Measurements from ENCODE around the gene PHETA2. TPM values are rescaled to one million over a fixed set of nuclear protein-coding genes. Genes with fewer than 3 reads are reported as not detected.
"Not testable (repeated sequence)": the region's sequence is repeated elsewhere in the genome, so short reads cannot be mapped to it uniquely, and the experiment has no call there.

PHETA2 gene
- total RNA-seq, 1 donor from 2014 or later: 41.5 TPM

DNA sequence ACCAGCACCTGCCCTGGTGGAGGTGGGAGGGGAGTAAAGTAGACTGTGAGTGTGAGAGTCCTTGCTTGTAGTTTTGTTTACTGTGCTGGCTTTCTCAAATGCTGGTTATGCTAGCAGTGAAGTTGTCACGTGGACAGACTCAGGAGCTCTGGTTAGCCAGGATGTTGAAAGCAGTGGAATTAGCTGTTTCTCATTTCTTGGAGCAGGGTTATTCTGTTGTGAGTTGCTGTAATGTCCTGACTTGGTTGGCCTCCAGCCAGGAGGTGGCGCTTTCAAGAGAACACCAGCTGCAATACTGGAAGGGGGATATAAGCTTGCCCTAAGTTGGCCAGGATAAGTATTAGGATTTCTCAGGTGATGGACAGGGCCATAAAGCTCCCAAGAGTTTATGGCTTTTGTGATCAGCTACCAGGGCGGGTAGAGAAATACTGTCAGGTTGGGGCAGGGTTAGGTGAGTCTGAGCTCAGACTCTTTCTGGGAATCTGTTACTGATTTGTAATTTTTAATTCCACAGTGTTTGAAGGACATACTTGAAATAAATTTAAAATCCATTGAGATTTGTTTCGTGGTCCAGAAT, 42.9 kb downstream of the PHETA2 start:
- TF ChIP-seq, protein P1, sequence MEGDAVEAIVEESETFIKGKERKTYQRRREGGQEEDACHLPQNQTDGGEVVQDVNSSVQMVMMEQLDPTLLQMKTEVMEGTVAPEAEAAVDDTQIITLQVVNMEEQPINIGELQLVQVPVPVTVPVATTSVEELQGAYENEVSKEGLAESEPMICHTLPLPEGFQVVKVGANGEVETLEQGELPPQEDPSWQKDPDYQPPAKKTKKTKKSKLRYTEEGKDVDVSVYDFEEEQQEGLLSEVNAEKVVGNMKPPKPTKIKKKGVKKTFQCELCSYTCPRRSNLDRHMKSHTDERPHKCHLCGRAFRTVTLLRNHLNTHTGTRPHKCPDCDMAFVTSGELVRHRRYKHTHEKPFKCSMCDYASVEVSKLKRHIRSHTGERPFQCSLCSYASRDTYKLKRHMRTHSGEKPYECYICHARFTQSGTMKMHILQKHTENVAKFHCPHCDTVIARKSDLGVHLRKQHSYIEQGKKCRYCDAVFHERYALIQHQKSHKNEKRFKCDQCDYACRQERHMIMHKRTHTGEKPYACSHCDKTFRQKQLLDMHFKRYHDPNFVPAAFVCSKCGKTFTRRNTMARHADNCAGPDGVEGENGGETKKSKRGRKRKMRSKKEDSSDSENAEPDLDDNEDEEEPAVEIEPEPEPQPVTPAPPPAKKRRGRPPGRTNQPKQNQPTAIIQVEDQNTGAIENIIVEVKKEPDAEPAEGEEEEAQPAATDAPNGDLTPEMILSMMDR (IDR thresholded peaks at IDR 0.05): no peak
- H3K4me1 ChIP-seq: no peaks in the 10 kb centered on the region
- H3K9me3 ChIP-seq: peaks cover 12 to 17% of the 10 kb centered on the region in 2 donors
- no peak overlapping the region for H3K4me3 ChIP-seq
- no peak for DNase-seq (ENCODE audit: low spot score in 2 of 2)
- H3K27me3 ChIP-seq: no peaks in the 10 kb centered on the region
- peaks cover 0 to 3% of the 10 kb centered on the region in 2 donors for H3K36me3 ChIP-seq
- intact Hi-C loops (cut with DNase I): no loop called here
- no peak overlapping the region for H3K27ac ChIP-seq

DNA sequence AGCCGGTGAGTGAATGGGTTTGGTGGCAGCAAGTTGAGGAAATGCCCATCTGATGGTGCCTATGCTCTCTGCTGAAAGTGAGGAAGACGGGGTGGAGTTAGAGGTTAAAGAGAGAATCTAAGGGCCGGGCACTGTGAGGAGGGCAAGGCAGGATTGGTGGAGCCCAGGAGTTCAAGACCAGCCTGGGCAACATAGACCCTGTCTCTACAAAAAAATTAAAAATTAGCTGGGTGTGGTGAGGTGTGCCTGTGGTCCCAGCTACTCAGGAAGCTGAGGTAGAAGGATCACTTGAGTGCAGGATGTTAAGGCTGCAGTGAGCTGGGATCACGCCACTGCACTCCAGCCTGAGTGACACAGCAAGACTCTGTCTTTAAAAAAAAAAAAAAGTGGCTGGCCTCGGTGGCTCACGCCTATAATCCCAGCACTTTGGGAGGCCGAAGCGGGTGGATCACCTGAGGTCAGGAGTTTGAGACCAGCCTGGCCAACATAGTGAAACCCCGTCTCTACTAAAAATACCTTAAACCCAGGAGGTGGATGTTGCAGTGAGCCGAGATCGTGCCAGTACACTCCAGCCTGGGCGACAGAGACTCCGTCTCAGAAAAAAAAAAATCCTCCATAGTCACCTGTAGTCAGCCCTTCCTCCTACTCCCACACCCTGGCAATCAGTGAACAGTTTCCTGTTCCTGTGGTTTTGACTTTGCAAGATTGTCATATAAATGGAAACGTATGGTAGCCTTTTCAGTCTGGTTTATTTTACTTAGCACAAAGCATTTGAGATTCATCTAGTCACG, 46.4 kb downstream of the PHETA2 start:
- H3K4me3 ChIP-seq; H3K4me1 ChIP-seq; H3K27ac ChIP-seq; DNase-seq (ENCODE audit: low spot score in 2 of 2); H3K27me3 ChIP-seq; H3K36me3 ChIP-seq; H3K9me3 ChIP-seq; intact Hi-C loops (cut with DNase I): not testable (repeated sequence)

DNA sequence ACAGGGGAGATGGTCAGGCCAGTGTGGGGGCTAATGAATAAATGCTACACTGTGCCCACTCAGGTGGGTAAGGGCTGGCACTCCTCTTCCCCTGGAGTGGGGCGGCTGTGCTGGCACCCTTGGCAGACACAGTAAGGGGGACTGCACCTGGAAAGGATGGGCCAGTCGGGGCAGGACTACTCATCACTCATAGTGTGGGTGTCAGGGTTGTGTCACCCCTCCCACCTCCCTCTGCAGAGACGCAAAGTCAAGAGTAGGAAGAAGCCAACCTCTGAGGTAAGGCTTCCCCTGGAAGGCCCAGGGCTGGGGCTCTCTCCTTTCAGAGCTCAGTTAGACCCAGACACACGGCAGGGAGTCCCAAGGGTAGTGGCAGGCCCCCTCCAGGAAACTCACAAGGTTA, 49.5 kb downstream of the PHETA2 start:
- H3K27me3 ChIP-seq; H3K9me3 ChIP-seq; H3K4me1 ChIP-seq; H3K36me3 ChIP-seq; intact Hi-C loops (cut with DNase I); DNase-seq (ENCODE audit: low spot score in 2 of 2); H3K27ac ChIP-seq; H3K4me3 ChIP-seq: not testable (repeated sequence)

DNA sequence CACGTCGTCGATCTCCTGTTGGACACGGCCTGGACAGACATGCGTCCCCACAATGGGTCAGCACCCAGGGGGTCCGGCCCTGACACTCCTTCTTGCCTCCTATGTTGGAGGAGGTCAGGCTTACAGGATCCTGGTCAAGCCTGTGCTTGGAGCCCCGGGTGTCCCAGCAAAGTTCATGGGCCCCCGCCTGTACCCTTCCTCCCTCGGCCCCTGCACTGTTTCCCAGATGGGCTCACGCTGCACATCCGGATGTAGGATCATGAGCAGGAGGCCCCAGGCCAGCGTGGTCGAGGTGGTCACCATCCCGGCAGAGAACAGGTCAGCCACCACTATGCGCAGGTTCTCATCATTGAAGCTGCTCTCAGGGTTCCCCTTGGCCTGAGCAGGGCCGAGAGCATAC, 53.6 kb downstream of the PHETA2 start:
- Histone ChIP-seq H3K27ac (no peak overlapping the region), H3K9me3 (no peaks in the 10 kb centered on the region), H3K4me3 (no peak overlapping the region), H3K4me1 (no peaks in the 10 kb centered on the region), H3K36me3 (no peaks in the 10 kb centered on the region), H3K27me3 (no peaks in the 10 kb centered on the region)
- no peak for DNase-seq (ENCODE audit: low spot score in 2 of 2)
- intact Hi-C loops (cut with DNase I): no loop called here
- TF ChIP-seq, protein P1 (IDR thresholded peaks at IDR 0.05): no peak

DNA sequence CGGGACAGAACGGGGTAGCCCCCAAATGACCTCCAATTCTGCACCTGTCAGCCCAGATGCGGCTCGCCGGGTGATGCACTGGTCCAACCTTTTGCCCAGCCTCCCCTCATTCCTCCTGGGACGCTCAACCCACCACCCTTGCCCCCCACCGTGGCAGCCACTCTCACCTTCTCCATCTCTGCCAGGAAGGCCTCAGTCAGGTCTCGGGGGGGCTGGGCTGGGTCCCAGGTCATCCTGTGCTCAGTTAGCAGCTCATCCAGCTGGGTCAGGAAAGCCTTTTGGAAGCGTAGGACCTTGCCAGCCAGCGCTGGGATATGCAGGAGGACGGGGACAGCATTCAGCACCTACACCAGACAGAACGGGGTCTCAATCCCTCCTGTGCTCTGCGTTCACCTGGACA, 54.0 kb downstream of the PHETA2 start:
- H3K4me1 ChIP-seq; intact Hi-C loops (cut with DNase I); H3K27ac ChIP-seq; DNase-seq (ENCODE audit: low spot score in 2 of 2); H3K4me3 ChIP-seq; H3K36me3 ChIP-seq; H3K27me3 ChIP-seq; H3K9me3 ChIP-seq: not testable (repeated sequence)

Other genes with a start within 250 kb of the PHETA2 start
- gene SREBF2, start 241.1 kb upstream of the PHETA2 start, total RNA-seq: 46.1 TPM
- gene SHISA8, start 159.2 kb upstream of the PHETA2 start, total RNA-seq: not detected
- gene TNFRSF13C, start 147.4 kb upstream of the PHETA2 start, total RNA-seq: not detected
- not detected for gene CENPM, start 127.1 kb upstream of the PHETA2 start, total RNA-seq
- gene SEPTIN3, start 104.8 kb upstream of the PHETA2 start, total RNA-seq: not detected
- gene WBP2NL, start 75.5 kb upstream of the PHETA2 start, total RNA-seq: not detected
- gene NAGA, start 3.4 kb upstream of the PHETA2 start, total RNA-seq: 52.3 TPM
- gene SMDT1, start 5.5 kb downstream of the PHETA2 start, total RNA-seq: 1.3 TPM
- 23.9 TPM for gene NDUFA6, start 16.5 kb downstream of the PHETA2 start, total RNA-seq
- gene CYP2D6, start 56.6 kb downstream of the PHETA2 start, total RNA-seq: 0.53 TPM
- gene TCF20, start 196.4 kb downstream of the PHETA2 start, total RNA-seq: 11.9 TPM